ACHN (cell line): ENCODE measurements around the gene FOSL2.

Experiments
- DNase-seq: peaks from one replicate; pipeline ENCODE4 v3.0.0-alpha.2; 2015
- in situ Hi-C: cut with HindIII; loops from 2 replicates; pipeline ENCODE4 v1.10.0; 2017; ENCODE audit warnings: low sequenced_read_pairs, low pct_ligation_motif_present, low pct_unique_long_range_greater_than_20kb

The FOSL2 gene

DNA sequence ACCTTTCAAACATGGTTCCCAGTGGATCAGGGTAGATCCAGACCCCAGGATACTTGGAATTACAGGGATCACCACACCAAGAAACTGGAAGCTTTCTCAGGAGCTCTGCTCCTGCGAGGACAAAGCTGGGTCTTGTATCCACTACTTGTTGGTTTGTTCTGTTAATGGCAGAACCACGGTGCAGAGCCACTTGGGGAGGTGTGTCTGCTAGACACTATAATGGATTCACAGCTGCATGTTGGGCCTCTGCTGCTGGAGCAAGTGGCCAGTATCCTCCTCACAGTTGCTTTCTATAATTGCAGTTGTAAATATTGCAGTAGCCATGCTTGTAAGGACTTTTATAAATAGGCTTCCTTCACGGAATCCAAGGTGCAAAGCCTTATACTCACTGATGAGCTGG is 12.9 kb downstream of the FOSL2 start:
- no peak for DNase-seq
- in situ Hi-C loops = no loop called here

DNA sequence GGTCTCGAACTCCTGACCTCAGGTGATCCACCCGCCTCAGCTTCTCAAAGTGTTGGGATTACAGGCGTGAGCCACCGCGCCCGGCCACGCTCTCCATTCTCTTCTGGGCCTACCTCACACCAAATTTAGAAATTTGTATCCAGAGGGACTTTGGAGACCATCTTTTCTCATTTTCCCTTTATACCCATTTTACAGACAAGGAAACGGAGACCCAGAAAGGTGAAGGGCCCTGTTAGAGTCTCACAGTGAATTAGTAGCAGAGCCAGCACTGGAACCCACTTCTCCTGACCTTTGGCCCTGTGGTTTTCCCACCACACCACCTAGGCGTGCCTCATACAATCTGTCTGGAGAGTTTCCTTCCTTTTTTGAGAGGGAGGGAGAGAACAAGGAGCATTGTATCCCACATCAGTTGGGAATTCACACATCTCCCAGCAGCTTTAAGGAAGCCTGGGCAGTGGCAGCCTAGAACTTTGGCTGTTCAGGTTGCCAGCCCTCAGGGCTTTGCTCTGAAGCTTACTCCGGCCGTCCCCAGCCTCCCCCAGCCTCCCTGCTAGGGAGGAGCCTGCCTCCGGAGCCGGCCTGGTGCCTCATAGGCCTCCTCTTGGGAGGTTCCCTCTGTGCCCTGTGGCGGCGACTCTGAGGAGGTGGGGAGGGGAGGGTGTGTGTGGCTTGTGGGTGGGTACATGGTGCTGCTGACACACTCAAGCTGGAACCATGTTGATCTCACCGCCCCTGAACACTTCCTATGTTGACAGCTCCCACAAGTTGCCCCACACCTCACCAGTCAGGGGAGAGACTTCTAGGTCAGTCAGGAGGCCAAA is 13.8 kb downstream of the FOSL2 start:
- in situ Hi-C loops = no loop called here
- no peak for DNase-seq

DNA sequence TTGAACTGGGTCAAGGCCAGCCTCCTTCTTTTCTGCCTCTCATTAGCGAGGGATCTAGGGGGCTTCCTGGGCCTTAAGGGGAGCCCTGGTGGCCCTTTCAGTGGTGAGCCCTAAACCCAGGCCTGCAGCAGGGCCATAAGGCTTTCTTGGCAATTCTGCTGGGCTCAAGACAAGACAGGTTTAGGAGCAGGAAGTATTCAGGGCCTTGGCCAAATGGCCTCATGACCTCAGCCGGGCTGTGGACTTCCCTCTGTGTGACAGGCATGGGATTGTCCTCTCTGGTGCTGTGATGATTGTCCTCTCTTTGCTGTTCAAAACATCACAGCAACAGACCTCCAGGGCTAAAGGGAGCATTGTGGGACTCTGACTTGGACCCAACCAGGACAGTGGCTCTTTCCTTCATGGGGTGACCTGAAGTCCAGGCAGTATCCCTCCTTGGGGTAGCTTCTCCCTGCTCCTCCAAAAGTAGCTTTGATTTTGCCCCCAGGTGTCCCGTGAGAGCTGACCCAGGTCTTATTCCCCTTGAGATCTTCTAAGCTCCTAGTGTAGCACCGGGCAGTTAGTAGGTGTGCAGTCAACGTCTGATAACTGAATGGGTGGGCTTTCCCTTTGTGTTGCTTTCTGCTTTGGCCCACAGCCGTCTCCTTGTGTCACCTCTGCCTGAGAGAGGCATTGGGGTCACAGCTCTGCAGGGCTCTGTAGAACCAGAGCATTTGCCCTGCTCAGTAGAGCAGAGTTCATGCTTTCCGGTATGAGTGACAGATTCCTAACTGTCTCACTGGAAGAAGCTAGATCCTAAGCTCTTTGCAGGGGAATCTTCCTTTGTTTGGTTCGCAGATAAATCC is 14.7 kb downstream of the FOSL2 start:
- DNase-seq = no peak
- in situ Hi-C loops = no loop called here

DNA sequence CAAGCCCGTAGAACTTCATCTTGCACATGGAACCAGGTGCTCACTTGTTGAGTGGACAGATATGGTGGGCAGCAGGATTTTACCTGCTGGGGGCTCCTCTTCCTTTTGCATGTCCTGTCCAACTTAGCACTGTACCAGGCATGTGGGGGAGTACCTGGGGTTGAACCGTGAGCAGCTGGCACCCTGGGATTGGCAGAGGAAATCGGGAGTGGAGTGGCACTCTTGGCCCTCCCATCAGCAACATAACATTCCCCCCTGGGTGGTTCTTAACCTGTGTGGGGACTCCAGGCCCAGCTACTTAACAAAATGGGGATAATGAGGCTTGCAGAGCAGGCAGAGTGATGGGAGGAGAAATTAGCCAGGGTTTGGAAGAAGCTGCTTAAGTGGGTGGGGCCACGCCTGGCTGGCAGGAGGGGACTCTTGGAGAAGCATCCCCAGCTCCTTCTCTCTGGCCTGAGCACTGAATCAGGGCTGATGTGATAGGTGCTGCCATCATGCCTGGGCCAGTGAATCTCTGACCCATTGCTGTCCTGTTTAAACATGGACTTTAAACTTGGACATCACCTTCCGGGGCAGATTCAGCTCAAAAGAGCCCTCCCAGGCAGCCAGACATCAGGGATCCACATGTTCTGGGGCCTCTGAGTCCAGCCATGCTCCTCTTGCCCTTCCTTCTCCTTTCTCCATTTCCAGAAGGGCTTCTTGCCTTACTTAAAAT is 15.5 kb downstream of the FOSL2 start:
- in situ Hi-C loops = no loop called here
- peak; percentile 9 for DNase-seq

DNA sequence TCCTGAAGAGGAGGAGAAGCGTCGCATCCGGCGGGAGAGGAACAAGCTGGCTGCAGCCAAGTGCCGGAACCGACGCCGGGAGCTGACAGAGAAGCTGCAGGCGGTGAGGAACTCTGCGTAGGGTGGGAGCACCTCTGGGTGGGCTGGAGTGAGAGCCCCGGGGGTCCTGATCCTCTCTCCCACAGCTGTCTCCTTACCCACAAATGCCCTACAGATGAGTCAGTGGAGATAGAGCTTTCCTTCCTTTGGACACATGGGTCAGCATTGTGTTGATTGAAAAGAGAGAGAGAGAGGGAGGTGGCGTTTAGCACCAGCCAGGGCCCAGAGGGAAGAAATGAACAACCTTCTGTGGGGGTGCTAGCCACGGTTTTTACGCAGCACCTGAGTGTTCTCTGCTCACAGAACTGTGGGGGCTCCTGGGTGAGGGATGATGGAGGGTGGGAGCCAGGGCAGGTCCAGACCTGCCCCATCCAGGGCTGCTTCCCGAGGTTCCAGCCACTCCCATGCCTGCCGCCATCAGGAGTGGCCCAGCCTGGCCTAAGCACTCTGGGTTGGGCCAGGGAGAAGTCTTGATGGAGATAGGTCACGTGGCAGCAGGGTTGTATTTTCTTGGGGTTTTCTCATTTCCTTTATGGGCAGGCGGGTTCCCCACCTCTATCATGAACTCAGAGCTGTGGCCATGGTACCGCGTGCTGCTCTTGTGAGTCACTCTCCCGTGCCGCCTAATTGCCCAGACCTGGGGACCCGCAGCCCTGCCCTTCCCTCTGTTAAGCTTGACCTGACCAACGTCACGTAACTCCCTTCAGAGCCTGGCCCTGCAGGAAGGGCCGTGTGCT is 16.3 kb downstream of the FOSL2 start:
- in situ Hi-C loops = no loop called here
- DNase-seq = peak; percentile 92

- in situ Hi-C loops = no loop called here
These were observed 18.6 kb downstream of the FOSL2 start for GRCh38 chr2:28411166-28411755.

GRCh38 chr2:28411956-28412609 is 19.4 kb downstream of the FOSL2 start:
- no peak for DNase-seq
- in situ Hi-C loops = no loop called here

More at GRCh38 chr2:28411166-28411755, 18.6 kb downstream of the FOSL2 start:
- DNase-seq = no peak

DNA sequence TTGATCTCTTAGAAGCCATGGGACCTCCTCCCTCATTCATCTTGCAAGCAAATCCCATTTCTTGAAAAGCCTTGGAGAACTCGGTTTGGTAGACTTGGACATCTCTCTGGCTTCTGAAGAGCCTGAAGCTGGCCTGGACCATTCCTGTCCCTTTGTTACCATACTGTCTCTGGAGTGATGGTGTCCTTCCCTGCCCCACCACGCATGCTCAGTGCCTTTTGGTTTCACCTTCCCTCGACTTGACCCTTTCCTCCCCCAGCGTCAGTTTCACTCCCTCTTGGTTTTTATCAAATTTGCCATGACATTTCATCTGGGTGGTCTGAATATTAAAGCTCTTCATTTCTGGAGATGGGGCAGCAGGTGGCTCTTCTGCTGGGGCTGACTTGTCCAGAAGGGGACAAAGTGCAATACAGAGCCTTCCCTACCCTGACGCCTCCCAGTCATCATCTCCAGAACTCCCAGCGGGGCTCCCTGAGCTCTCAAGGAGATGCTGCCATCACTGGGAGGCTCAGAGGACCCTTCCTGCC is 20.0 kb downstream of the FOSL2 start:
- in situ Hi-C loops = no loop called here
- DNase-seq = no peak

DNA sequence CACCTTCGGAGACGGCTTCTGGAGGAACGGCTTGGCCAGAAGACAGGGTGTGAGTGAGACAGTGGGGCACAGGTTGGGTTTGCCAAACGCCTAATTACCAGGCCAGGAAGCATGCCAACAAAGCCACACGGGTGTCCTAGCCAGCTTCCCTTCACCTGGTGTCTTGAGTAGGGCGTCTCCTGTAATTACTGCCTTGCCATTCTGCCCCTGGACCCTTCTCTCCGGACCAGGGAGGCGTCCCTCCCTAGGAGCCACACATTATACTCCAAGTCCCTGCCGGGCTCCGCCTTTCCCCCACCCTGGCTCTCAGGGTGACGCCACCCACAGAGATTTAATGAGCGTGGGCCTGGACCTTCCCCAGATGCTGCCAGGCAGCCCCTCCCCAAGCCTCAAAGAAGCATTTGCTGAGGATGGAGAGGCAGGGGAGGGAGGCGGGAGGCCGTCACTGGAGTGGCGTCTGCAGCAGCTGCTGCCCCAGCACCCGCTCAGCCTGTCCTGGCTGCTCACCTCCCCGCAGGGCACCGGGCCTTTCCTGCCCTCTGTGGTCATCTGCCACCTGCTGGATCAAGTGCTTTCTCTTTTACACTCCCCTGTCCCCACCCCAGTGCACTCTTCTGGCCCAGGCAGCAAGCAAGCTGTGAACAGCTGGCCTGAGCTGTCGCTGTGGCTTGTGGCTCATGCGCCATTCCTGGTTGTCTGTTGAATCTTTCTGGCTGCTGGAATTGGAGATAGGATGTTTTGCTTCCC is 20.7 kb downstream of the FOSL2 start:
- in situ Hi-C loops = no loop called here
- DNase-seq = no peak

- DNase-seq = no peak
- in situ Hi-C loops = no loop called here
These were observed 21.2 kb downstream of the FOSL2 start for GRCh38 chr2:28413899-28414295.

GRCh38 chr2:28414583-28414982 is 21.9 kb downstream of the FOSL2 start:
- in situ Hi-C loops = no loop called here
- no peak for DNase-seq

- no peak for DNase-seq
- in situ Hi-C loops = no loop called here
These were observed 22.4 kb downstream of the FOSL2 start for GRCh38 chr2:28415010-28415409.

- in situ Hi-C loops = no loop called here
- no peak for DNase-seq
These were observed 23.1 kb downstream of the FOSL2 start for GRCh38 chr2:28415715-28416114.

- DNase-seq = no peak
- in situ Hi-C loops = no loop called here
These were observed 26.3 kb downstream of the FOSL2 start for GRCh38 chr2:28419003-28419402.

- DNase-seq = no peak
- in situ Hi-C loops = no loop called here
These were observed 27.0 kb downstream of the FOSL2 start for GRCh38 chr2:28419443-28420270.

GRCh38 chr2:28420722-28421121 is 28.1 kb downstream of the FOSL2 start:
- in situ Hi-C loops = no loop called here
- DNase-seq = no peak
